G401.6 (cell line): ENCODE results near the gene GLIS2.

Source experiments
- FAIRE-seq: peaks from 2 replicates; lab custom pipeline; 2012; peaks lifted over from hg19 to GRCh38; lab: Jason Lieb, UNC

The GLIS2 gene

DNA sequence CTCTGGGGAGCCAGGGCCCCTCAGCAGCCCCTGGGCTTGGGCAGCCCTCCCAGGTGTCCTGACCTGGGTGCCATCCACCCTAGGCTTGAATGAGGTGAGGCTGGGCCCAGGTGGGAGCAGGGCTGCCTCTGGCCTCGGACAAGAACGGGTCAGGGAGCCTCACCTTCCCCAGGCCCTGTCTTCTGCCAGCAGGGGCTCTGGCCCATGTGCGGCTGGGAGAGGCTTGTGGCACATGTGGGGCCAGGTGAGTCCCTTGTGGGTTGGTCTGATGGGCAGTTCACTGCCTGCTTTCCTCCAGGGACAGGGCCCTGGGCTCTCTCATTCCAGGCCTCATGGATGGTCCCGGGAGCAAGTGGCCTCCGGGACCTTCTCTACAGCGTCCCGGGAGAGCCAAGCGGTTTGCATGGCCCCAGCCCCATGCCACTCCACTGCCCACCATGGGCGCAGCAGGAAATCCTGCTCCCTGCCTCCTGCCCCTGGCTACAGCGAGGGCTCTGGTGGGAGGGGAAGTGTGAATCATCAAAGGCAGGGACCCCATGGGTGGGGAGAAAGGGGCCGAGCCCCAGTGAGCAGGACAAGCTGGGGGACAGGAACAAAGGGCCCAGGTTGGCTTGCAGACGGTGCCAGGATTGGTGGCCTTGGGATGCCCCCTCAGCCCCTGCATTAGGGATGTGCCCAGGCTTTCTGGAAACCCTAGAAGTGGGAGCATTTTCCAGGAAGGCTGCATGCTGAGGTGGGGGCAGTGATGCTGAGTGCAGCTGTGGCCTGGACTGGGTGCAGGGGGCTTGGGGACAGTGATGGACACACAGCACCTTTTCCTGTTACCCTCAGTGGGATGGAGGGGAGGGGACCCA, 68.0 kb downstream of the GLIS2 start:
- no peak for FAIRE-seq

DNA sequence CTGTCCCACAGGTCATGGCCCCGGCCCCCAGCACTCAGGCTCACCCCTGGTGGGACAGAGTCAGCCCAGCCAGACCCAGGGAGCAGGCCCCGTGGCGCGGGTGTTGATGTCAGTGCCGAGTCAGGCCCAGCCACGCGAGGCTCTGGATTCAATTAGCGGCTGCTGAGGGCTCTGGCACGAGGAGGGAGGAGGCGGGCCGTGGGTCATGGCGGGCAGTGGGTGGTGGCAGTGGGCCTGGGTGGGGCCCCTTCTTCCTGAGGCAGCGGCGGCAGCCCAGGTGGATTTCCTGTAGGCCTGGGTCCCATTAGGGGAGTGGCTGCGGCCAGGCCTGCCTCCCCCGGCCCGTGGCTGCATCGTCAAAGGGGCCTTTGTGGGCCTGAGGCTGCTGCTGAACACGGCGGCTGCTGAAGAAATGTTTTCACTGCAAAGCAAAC, 68.7 kb downstream of the GLIS2 start:
- FAIRE-seq = no peak

DNA sequence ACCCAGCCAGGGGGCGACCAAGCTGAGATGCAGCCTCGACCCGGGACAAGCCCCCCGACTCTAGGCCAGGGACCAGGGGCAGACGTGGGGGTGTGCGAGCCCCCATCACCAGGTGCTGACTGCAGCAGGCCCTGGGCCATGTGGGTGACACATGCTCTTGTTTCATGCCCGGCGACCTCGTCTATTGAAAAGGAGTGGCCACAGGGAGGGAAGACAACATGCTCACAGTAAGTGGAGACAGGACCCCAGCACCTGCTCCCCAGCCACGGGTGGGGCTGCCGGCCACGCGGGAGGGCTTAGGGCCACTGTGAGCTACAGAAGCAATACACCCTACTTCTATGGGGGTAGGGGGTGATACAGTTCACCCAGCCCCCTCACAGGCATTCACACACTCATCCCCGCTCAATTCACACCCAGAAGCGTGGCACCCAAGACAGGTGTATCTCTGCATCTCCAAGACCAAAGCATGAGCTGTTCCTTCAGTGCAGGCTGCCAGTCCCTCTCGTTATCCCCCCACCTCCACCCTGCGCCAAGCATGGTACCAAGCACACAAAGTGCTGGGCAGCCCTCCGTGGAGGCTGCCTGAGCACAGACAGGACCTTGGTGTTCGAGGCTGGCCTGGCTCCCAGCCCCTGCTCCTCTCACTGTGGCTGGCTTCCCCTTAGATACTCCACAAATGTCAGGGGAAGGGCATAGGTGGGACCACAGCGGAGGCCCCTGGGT, 69.4 kb downstream of the GLIS2 start:
- FAIRE-seq = no peak

DNA sequence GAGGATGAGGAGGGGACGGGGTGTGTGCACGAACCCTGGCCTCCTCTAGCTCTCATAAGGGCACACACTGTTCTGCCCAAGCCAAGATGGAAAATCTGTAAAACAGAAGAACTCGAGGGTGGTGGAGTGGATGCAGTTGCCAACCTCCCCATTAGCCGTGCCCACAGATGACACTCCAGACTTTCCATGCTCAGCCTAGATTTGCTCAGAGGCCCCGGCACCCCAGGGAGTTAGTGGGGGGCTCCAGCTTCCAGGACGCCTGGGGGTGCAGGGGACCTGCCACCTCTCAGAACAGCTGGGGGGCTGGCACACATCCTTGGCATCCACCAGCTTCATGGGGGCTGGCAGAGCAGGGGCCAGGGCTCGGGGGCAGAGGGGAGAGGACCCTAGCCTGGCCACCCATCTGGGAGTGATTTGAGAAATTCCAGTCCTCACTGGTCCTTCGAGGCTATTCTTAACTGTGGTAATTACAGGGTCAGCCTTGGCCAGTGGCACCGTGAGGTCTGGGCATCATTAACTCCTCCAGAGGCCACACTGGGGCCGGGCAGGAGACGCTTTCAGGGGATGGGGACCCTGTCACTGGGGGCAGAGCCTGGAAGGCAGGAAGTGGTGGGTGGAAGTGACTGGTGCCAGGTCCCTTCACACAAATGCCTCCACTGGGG, 70.1 kb downstream of the GLIS2 start:
- no peak for FAIRE-seq

DNA sequence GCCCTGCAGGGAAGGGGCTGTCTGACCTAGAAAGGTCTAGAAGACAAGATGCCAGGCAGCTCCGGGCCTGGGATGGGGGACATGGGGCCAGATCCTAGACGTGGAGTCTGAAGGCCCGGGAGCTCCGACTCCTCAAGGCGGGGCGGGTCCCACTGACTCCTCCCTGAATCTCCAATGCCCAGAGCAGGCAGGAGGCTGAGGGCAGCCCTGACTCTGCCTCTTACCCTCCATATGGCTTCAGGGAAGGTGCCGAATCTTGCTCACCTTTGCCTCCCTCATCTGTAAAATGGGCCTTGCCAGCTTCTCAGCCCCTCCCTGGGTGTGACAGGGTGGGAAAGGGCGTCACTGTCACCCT, 70.6 kb downstream of the GLIS2 start:
- FAIRE-seq = no peak

DNA sequence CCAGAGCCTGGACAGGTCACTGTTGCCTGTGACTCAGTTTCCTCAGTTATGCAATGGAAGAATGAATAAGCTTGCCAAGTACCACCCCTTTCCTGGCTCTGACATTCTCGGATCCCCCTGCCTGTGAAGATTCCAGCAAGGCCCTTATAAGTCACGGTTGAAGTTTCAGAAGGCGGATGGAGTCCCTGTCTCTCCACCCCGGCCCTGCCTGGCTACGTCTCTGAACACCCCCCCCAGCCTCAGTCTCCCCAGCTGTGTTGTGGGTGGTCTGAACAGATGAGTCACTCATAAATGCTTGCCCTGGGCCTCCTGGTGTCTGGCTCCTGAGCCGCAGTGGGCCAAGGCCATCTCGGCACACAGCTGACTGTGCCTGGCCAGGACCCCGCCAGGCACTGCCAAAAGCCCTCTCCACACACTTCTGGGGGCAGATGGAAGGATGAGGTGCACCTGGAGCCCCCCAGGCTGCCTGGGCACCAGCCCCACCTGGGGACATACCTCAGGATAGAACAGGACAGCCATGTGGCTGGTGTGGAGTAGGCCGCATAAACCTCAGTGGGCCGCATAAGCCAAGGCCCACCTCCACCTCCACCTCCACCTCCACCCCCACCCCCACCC, 71.2 kb downstream of the GLIS2 start:
- FAIRE-seq = no peak

DNA sequence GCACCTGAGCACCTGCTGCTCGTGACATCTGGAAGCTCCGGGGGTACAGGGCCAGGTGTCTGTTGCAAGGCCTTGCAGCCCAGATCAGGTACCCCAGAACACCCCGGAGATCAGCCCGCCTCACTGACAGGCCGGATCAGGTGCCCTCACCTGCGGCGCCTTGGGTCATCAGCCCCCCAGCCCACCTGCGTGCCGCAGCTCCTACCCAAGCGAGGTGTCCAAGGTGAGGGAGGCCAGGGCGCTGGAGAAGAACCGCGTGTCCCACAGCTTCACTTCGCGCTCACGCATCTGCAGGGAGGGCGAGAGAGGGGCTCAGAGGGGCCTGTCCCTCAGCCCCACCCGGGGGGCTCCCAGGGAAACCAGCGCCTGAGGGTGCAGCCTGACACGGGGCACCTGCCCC, 71.9 kb downstream of the GLIS2 start:
- FAIRE-seq = no peak

DNA sequence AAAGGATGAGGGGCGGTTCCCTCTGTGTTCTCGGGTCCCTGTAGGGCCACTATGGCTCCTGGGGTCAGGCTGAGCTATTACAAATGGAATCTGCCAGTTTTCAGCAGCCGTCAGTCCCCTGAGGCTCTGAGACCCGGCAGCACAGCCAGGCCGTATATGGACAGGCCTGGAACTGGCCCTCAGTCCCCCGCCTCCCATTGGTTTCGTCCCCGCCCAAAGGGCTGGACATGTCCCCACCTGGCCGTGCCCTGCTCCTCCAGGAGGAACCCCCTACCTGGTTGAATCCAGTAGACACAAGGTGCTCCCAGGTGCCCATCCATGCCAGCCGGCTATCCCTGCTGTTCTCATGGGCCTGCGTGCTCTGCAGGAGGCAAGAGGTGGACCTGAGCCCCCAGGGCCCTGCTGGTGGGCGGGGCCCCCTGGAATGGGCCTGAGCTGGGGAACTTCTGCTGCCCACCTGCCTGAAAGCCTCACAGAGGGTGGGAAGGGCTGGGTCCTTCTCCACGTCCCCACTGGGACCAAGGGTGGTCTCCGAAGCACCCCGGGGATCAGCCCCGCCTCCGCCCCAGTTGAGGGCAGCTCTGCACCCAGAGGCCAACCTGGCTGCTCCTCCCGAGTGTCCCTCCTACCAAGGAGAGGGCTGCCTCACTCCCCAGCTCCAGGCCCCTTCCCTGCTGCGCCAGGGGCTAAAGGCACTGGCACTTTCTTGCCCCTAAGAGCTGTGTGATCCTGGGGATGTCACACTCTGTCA, 72.6 kb downstream of the GLIS2 start:
- FAIRE-seq = peak; percentile 93
